ENCODE measurements around the gene ZNF541. TPM values are rescaled to one million over a fixed set of nuclear protein-coding genes. Genes with fewer than 3 reads are reported as not detected.

ZNF541 gene
- total RNA-seq, 2 donors from 2014 or later: not detected

GRCh38 chr19:47540748-47541147 lies 32.2 kb downstream of the ZNF541 start:
- no peak overlapping the region for H3K4me3 ChIP-seq (ENCODE audit: low read length)
- 72 to 93% methylated on average over 2 to 4 of the region's 4 CpGs for WGBS, 2 experiments (ENCODE audit: insufficient coverage in 1 of 2, insufficient read length in 1 of 2)
- no peak overlapping the region for H3K9ac ChIP-seq (ENCODE audit: extremely low read depth, low read length, poor library complexity, severe bottlenecking)
- peaks cover under 1% of the 10 kb centered on the region for H3K9me3 ChIP-seq (ENCODE audit: control insufficient read depth, low read length)
- H3K4me1 ChIP-seq (ENCODE audit: control insufficient read depth, insufficient read depth, low read length): no peaks in the 10 kb centered on the region
- H3K4me3 Mint-ChIP-seq: no peak overlapping the region
- H3K9me3 Mint-ChIP-seq: peaks cover 3% of the 10 kb centered on the region
- H3K27me3 Mint-ChIP-seq (ENCODE audit: insufficient read depth): peaks cover 2% of the 10 kb centered on the region
- H3K27me3 ChIP-seq (ENCODE audit: control insufficient read depth, insufficient read depth, low read length, poor library complexity, severe bottlenecking): no peaks in the 10 kb centered on the region
- H3K36me3 Mint-ChIP-seq (ENCODE audit: low read depth): no peaks in the 10 kb centered on the region
- no peak overlapping the region for H3K27ac Mint-ChIP-seq
- H3K4me1 Mint-ChIP-seq: peaks cover 8% of the 10 kb centered on the region
- peak; percentile 62 for TF ChIP-seq CTCF (conservative IDR thresholded peaks at IDR 0.05)
- no peak for DNase-seq
- H3K27ac ChIP-seq (ENCODE audit: low read depth, low read length): no peak overlapping the region
- no peaks in the 10 kb centered on the region for H3K36me3 ChIP-seq (ENCODE audit: control insufficient read depth, insufficient read depth, low read length)

- no peaks in the 10 kb centered on the region for H3K27me3 ChIP-seq (ENCODE audit: control insufficient read depth, insufficient read depth, low read length, poor library complexity, severe bottlenecking)
- Mint-ChIP-seq H3K9me3 (peaks cover 11% of the 10 kb centered on the region), H3K36me3 (ENCODE audit: low read depth) (no peaks in the 10 kb centered on the region), H3K4me1 (peaks cover 8% of the 10 kb centered on the region), H3K4me3 (no peak overlapping the region), H3K27ac (peak overlapping the region; percentile 61), H3K27me3 (ENCODE audit: insufficient read depth) (peaks cover 2% of the 10 kb centered on the region)
- H3K4me1 ChIP-seq (ENCODE audit: control insufficient read depth, insufficient read depth, low read length): no peaks in the 10 kb centered on the region
- no peak overlapping the region for H3K27ac ChIP-seq (ENCODE audit: low read depth, low read length)
- 71 to 72% methylated on average over 12 of the region's 12 CpGs for WGBS, 2 experiments (ENCODE audit: insufficient coverage in 1 of 2, insufficient read length in 1 of 2)
- DNase-seq: no peak
- no peak overlapping the region for H3K4me3 ChIP-seq (ENCODE audit: low read length)
- no peak for TF ChIP-seq CTCF (conservative IDR thresholded peaks at IDR 0.05)
- H3K9me3 ChIP-seq (ENCODE audit: control insufficient read depth, low read length): peaks cover 9% of the 10 kb centered on the region
- H3K36me3 ChIP-seq (ENCODE audit: control insufficient read depth, insufficient read depth, low read length): no peaks in the 10 kb centered on the region
- H3K9ac ChIP-seq (ENCODE audit: extremely low read depth, low read length, poor library complexity, severe bottlenecking): no peak overlapping the region
Measured at GRCh38 chr19:47539747-47540311, 33.1 kb downstream of the ZNF541 start.

- no peaks in the 10 kb centered on the region for H3K27me3 ChIP-seq (ENCODE audit: control insufficient read depth, insufficient read depth, low read length, poor library complexity, severe bottlenecking)
- Mint-ChIP-seq H3K36me3 (ENCODE audit: low read depth) (no peaks in the 10 kb centered on the region), H3K4me1 (peaks cover 8% of the 10 kb centered on the region), H3K27ac (no peak overlapping the region), H3K27me3 (ENCODE audit: insufficient read depth) (no peaks in the 10 kb centered on the region), H3K4me3 (no peak overlapping the region), H3K9me3 (peaks cover 11% of the 10 kb centered on the region)
- no peaks in the 10 kb centered on the region for H3K4me1 ChIP-seq (ENCODE audit: control insufficient read depth, insufficient read depth, low read length)
- no peak overlapping the region for H3K9ac ChIP-seq (ENCODE audit: extremely low read depth, low read length, poor library complexity, severe bottlenecking)
- no peak overlapping the region for H3K27ac ChIP-seq (ENCODE audit: low read depth, low read length)
- DNase-seq: no peak
- H3K4me3 ChIP-seq (ENCODE audit: low read length): no peak overlapping the region
- H3K9me3 ChIP-seq (ENCODE audit: control insufficient read depth, low read length): peaks cover 10% of the 10 kb centered on the region
- 94 to 97% methylated on average over 5 of the region's 5 CpGs for WGBS, 2 experiments (ENCODE audit: insufficient coverage in 1 of 2, insufficient read length in 1 of 2)
- no peak for TF ChIP-seq CTCF (conservative IDR thresholded peaks at IDR 0.05)
- H3K36me3 ChIP-seq (ENCODE audit: control insufficient read depth, insufficient read depth, low read length): no peaks in the 10 kb centered on the region
Measured at GRCh38 chr19:47538812-47539211, 34.1 kb downstream of the ZNF541 start.
